H1 (cell line): ENCODE results near the gene APOBEC3C.
"Not testable (repeated sequence)": the region's sequence is repeated elsewhere in the genome, so short reads cannot be mapped to it uniquely, and the experiment has no call there.

Experiments used
- CTCF ChIP-seq, 3 experiments: IDR thresholded peaks; 1 replicate in 2 of 3; 2 replicates in 1 of 3; pipeline versions ENCODE4 v1.5.1 to v1.6.1; 2011; ENCODE audit warnings: low read length in 3 of 3, mild to moderate bottlenecking in 3 of 3, inconsistent platforms in 2 of 3, low read depth in 1 of 3, moderate library complexity in 1 of 3; ENCODE audit not compliant: insufficient read depth in 1 of 3; ENCODE audit errors: control extremely low read depth in 1 of 3
- ZNF274 ChIP-seq: IDR thresholded peaks from 2 replicates; pipeline ENCODE4 v1.7.0; 2012; ENCODE audit warnings: low read length, borderline replicate concordance; ENCODE audit errors: extremely low read depth

GRCh38 chr22:38977289-38977688 lies 36.8 kb upstream of the APOBEC3C start:
- TF ChIP-seq ZNF274; CTCF (IDR thresholded peaks at IDR 0.05; ENCODE audit: control extremely low read depth in 1 of 3, insufficient read depth in 1 of 3, low read depth in 1 of 3, low read length in 3 of 3): not testable (repeated sequence)
